GM21423 (cell line): ENCODE measurements around the gene GALNT9.

ENCODE experiments used
- ATAC-seq: cut with Tn5 transposase; IDR thresholded peaks from one replicate; pipeline ENCODE4 v1.9.1; 2021; ENCODE audit warnings: mild to moderate bottlenecking, moderate library complexity; ENCODE audit not compliant: unreplicated experiment

GALNT9 gene

GRCh38 chr12:132344601-132345000 is 15.2 kb upstream of the GALNT9 start:
- no peak for ATAC-seq

- ATAC-seq, result no peak
Observed at GRCh38 chr12:132344181-132344580, 14.8 kb upstream of the GALNT9 start.

- ATAC-seq, result no peak
Observed at GRCh38 chr12:132343294-132344004, 14.1 kb upstream of the GALNT9 start.

GRCh38 chr12:132342251-132343227 is 13.2 kb upstream of the GALNT9 start:
- ATAC-seq, result no peak

GRCh38 chr12:132341318-132342050 is 12.1 kb upstream of the GALNT9 start:
- ATAC-seq, result no peak

GRCh38 chr12:132340266-132341035 is 11.1 kb upstream of the GALNT9 start:
- no peak for ATAC-seq

- no peak for ATAC-seq
Observed at GRCh38 chr12:132339856-132340255, 10.5 kb upstream of the GALNT9 start.

GRCh38 chr12:132338781-132339180 is 9.4 kb upstream of the GALNT9 start:
- no peak for ATAC-seq

- no peak for ATAC-seq
Observed at GRCh38 chr12:132338311-132338710, 8.9 kb upstream of the GALNT9 start.

GRCh38 chr12:132337557-132337956 is 8.2 kb upstream of the GALNT9 start:
- ATAC-seq, result no peak

- no peak for ATAC-seq
Observed at GRCh38 chr12:132336451-132337413, 7.3 kb upstream of the GALNT9 start.

- no peak for ATAC-seq
Observed at GRCh38 chr12:132335179-132335756, 5.9 kb upstream of the GALNT9 start.

GRCh38 chr12:132333766-132334165 is 4.4 kb upstream of the GALNT9 start:
- ATAC-seq, result no peak

GRCh38 chr12:132333273-132333672 is 3.9 kb upstream of the GALNT9 start:
- ATAC-seq, result no peak

- no peak for ATAC-seq
Observed at GRCh38 chr12:132330549-132330881, 1.1 kb upstream of the GALNT9 start.

- no peak for ATAC-seq
Observed at GRCh38 chr12:132329720-132330548, 545 bp upstream of the GALNT9 start.

- ATAC-seq, result no peak
Observed at GRCh38 chr12:132328282-132329029, 933 bp downstream of the GALNT9 start.
